IMR-90 (cell line): ENCODE results near the gene SDR39U1. TPM values are rescaled to one million over a fixed set of nuclear protein-coding genes. Genes with fewer than 3 reads are reported as not detected.

ENCODE experiments used
- ATAC-seq: fragments of 200-7000 bp; cut with Tn5 transposase; 2 replicates; pipeline ENCODE4 v1.9.1; 2020; ENCODE audit warnings: low read depth, mild to moderate bottlenecking, moderate library complexity
- BruUV-seq: library from RNA; stranded (reverse); fragments of 400-500 nt; replicated peaks from 2 replicates; lab custom pipeline; 2021; lab: Mats Ljungman, UMichigan
- CTCF ChIA-PET: fragments of 300-600 bp; formaldehyde crosslinking; extraction: SDS; loops from one replicate; lab custom pipeline; 2021; ENCODE audit warnings: antibody characterized with exemption; lab: Yijun Ruan, JAX
- POLR2A ChIA-PET: fragments of 300-600 bp; sonication (Branson Sonifier 250); formaldehyde crosslinking; loops from one replicate; lab custom pipeline; 2022; ENCODE audit warnings: antibody characterized with exemption; ENCODE audit not compliant: unreplicated experiment; lab: Charles Lee
- DNase-seq: peaks from one replicate; pipeline ENCODE4 v3.0.0; 2013
- H2AFZ ChIP-seq: replicated peaks from 2 replicates; pipeline ENCODE3; 2013; ENCODE audit warnings: low read length, mild to moderate bottlenecking; ENCODE audit not compliant: poor library complexity
- H2AK5ac ChIP-seq: 2 replicates; pipeline ENCODE4 v1.6.1; 2013; ENCODE audit warnings: low read depth, low read length, inconsistent platforms
- H2AK9ac ChIP-seq: replicated peaks from 2 replicates; pipeline ENCODE3; 2013; ENCODE audit warnings: mild to moderate bottlenecking, low read depth, low read length, moderate library complexity; ENCODE audit not compliant: poor library complexity
- H2BK120ac ChIP-seq: 2 replicates; pipeline ENCODE4 v1.6.1; 2013; ENCODE audit warnings: low read depth, low read length, inconsistent platforms
- H2BK15ac ChIP-seq: 3 replicates; pipeline ENCODE4 v1.6.1; 2013; ENCODE audit warnings: low read depth, low read length, inconsistent platforms
- H2BK20ac ChIP-seq: 2 replicates; pipeline ENCODE4 v1.6.1; 2013; ENCODE audit warnings: low read depth, mild to moderate bottlenecking, inconsistent platforms, low read length, moderate library complexity
- H2BK5ac ChIP-seq: 2 replicates; pipeline ENCODE4 v1.6.1; 2013; ENCODE audit warnings: mild to moderate bottlenecking, low read depth, low read length, inconsistent platforms; ENCODE audit not compliant: poor library complexity, severe bottlenecking
- H3K14ac ChIP-seq: replicated peaks from 2 replicates; pipeline ENCODE4 v1.6.1; 2013; ENCODE audit warnings: low read depth, low read length, inconsistent platforms
- H3K18ac ChIP-seq: 2 replicates; pipeline ENCODE4 v1.6.1; 2013; ENCODE audit warnings: low read depth, low read length, control low read depth
- H3K23ac ChIP-seq: 2 replicates; pipeline ENCODE4 v1.6.1; 2013; ENCODE audit warnings: low read depth, low read length, inconsistent platforms
- H3K27ac ChIP-seq: 2 replicates; pipeline ENCODE4 v1.5.1; 2013; ENCODE audit warnings: mild to moderate bottlenecking, control low read depth, low read length; ENCODE audit not compliant: insufficient read depth
- H3K27me3 ChIP-seq: 2 replicates; pipeline ENCODE4 v1.6.1; 2013; ENCODE audit warnings: low read length; ENCODE audit not compliant: control insufficient read depth, insufficient read depth
- H3K36me3 ChIP-seq: 2 replicates; pipeline ENCODE4 v1.6.1; 2013; ENCODE audit warnings: low read length, mixed read lengths; ENCODE audit not compliant: control insufficient read depth, insufficient read depth
- H3K4ac ChIP-seq: 2 replicates; pipeline ENCODE4 v1.6.1; 2013; ENCODE audit warnings: low read depth, low read length, inconsistent platforms
- H3K4me1 ChIP-seq: 2 replicates; pipeline ENCODE4 v1.6.1; 2013; ENCODE audit warnings: low read length, mixed read lengths; ENCODE audit not compliant: control insufficient read depth, insufficient read depth
- H3K4me2 ChIP-seq: 2 replicates; pipeline ENCODE4 v1.6.1; 2013; ENCODE audit warnings: low read depth, mild to moderate bottlenecking, control low read depth, low read length, moderate library complexity
- H3K4me3 ChIP-seq: 2 replicates; pipeline ENCODE4 v1.5.1; 2013; ENCODE audit warnings: low read depth, mild to moderate bottlenecking, control low read depth, low read length, moderate library complexity; ENCODE audit not compliant: insufficient read depth
- H3K56ac ChIP-seq: 2 replicates; pipeline ENCODE4 v1.6.1; 2013; ENCODE audit warnings: low read length, inconsistent platforms; ENCODE audit not compliant: insufficient read depth; ENCODE audit errors: extremely low read depth
- H3K79me1 ChIP-seq, 2 experiments: 2 replicates each; pipeline ENCODE4 v1.6.1; 2013; ENCODE audit warnings: low read length in 2 of 2, inconsistent platforms in 1 of 2, low read depth in 1 of 2
- H3K9ac ChIP-seq: 2 replicates; pipeline ENCODE4 v1.6.1; 2013; ENCODE audit warnings: low read depth, low read length, control low read depth
- H3K9me1 ChIP-seq: 2 replicates; pipeline ENCODE4 v1.6.1; 2013; ENCODE audit warnings: low read length, inconsistent platforms; ENCODE audit not compliant: insufficient read depth
- H3K9me3 ChIP-seq: 2 replicates; pipeline ENCODE4 v1.6.1; 2013; ENCODE audit warnings: low read length; ENCODE audit not compliant: control insufficient read depth, insufficient read depth
- H4K20me1 ChIP-seq: 2 replicates; pipeline ENCODE4 v1.6.1; 2013; ENCODE audit warnings: low read length, inconsistent platforms; ENCODE audit not compliant: insufficient read depth
- H4K5ac ChIP-seq: 2 replicates; pipeline ENCODE4 v1.6.1; 2013; ENCODE audit warnings: mild to moderate bottlenecking, low read depth, low read length, control low read depth
- H4K8ac ChIP-seq, 2 experiments: 2 replicates each; pipeline ENCODE4 v1.6.1; 2013; ENCODE audit warnings: low read depth in 2 of 2, low read length in 2 of 2, control low read depth in 1 of 2, inconsistent platforms in 1 of 2
- H4K91ac ChIP-seq: 2 replicates; pipeline ENCODE4 v1.6.1; 2013; ENCODE audit warnings: low read depth, low read length, inconsistent platforms; ENCODE audit not compliant: insufficient read depth
- CEBPB ChIP-seq: IDR thresholded peaks from 2 replicates; pipeline ENCODE4 v1.6.1; 2012; ENCODE audit warnings: low read depth, low read length, improper control_type of control experiment
- CHD1 ChIP-seq: IDR thresholded peaks from 2 replicates; pipeline ENCODE4 v1.6.1; 2012; ENCODE audit warnings: low read depth, low read length, improper control_type of control experiment
- CTCF ChIP-seq: conservative IDR thresholded peaks from 2 replicates; pipeline ENCODE4 v1.5.1; 2012; ENCODE audit warnings: mild to moderate bottlenecking, low read depth, low read length, improper control_type of control experiment
- FOS ChIP-seq: fragments of 150-350 bp; IDR thresholded peaks from 2 replicates; pipeline ENCODE4 v1.6.1; 2016; ENCODE audit warnings: low read depth, low read length
- MAFK ChIP-seq: IDR thresholded peaks from 2 replicates; pipeline ENCODE4 v1.6.1; 2012; ENCODE audit warnings: low read depth, low read length, improper control_type of control experiment
- MAZ ChIP-seq: IDR thresholded peaks from 2 replicates; pipeline ENCODE4 v1.6.1; 2012; ENCODE audit warnings: low read depth, mild to moderate bottlenecking, low read length, improper control_type of control experiment, moderate library complexity, borderline replicate concordance
- MXI1 ChIP-seq: IDR thresholded peaks from 2 replicates; pipeline ENCODE4 v1.6.1; 2012; ENCODE audit warnings: low read depth, mild to moderate bottlenecking, low read length, moderate library complexity, borderline replicate concordance
- NFE2L2 ChIP-seq: fragments of 150-350 bp; IDR thresholded peaks from 2 replicates; pipeline ENCODE4 v1.6.1; 2016; ENCODE audit warnings: low read depth, mild to moderate bottlenecking, low read length
- RCOR1 ChIP-seq: IDR thresholded peaks from 2 replicates; pipeline ENCODE4 v1.6.1; 2012; ENCODE audit warnings: mild to moderate bottlenecking, low read length, improper control_type of control experiment; ENCODE audit not compliant: insufficient replicate concordance
- RFX5 ChIP-seq: IDR thresholded peaks from 2 replicates; pipeline ENCODE4 v1.8.0; 2012; ENCODE audit warnings: low read depth, mild to moderate bottlenecking, low read length, moderate library complexity
- SMC3 ChIP-seq: fragments of 150-350 bp; IDR thresholded peaks from 2 replicates; pipeline ENCODE4 v1.6.1; 2016; ENCODE audit warnings: low read depth, mild to moderate bottlenecking, antibody characterized with exemption, low read length, moderate library complexity
- USF2 ChIP-seq: fragments of 150-350 bp; IDR thresholded peaks from 2 replicates; pipeline ENCODE4 v1.6.1; 2017; ENCODE audit warnings: mild to moderate bottlenecking, antibody characterized with exemption, low read length, low read depth
- WGBS, 2 experiments: methylation state at CpG; one replicate each; pipeline versions ENCODE4 v1.1.5 to v1.1.7; 2013; ENCODE audit warnings: missing lambda C conversion rate in 2 of 2; ENCODE audit not compliant: insufficient read length in 1 of 2; ENCODE audit errors: extremely low coverage in 2 of 2; 5-methylcytosine and 5-hydroxymethylcytosine counted together
- dilution Hi-C: fragments of 300-500 bp; cut with HindIII; formaldehyde crosslinking; loops from one replicate; pipeline ENCODE4 v1.14.3; 2018; ENCODE audit warnings: low sequenced_read_pairs; ENCODE audit not compliant: unreplicated experiment
- in situ Hi-C: fragments of 300-500 bp; cut with MboI; formaldehyde crosslinking; loops from 3 replicates; pipeline ENCODE4 v1.14.3; 2019; ENCODE audit warnings: low sequenced_read_pairs, inconsistent platforms, mixed read lengths
- intact Hi-C: fragments of 100-400 bp; cut with micrococcal nuclease; formaldehyde crosslinking; loops from 2 replicates; pipeline ENCODE4 v1.10.0; 2022
- polyA plus RNA-seq, 3 experiments: library from polyadenylated mRNA; depleted of rRNA; stranded (reverse); fragments of >200 nt; gene quantifications; 2 replicates each; pipeline ENCODE4 v1.2.3, GENCODE V29; 2012; ENCODE audit warnings: low replicate concordance in 1 of 3
- total RNA-seq: library from RNA; depleted of rRNA; stranded (reverse); fragments of >200 nt; gene quantifications from 2 replicates; pipeline ENCODE4 v1.2.3, GENCODE V29; 2012

Gene SDR39U1
- total and polyA plus RNA-seq, 2 of the 4 experiments (the other 2 are of a cell fraction) = 7.5 to 46.3 TPM

GRCh38 chr14:24417832-24418491 is 24.6 kb downstream of the SDR39U1 start:
- no peaks in the 10 kb centered on the region for H3K79me1 ChIP-seq
- H2BK20ac ChIP-seq = no peak overlapping the region
- in situ Hi-C loops = no loop called here
- no TSS peak for BruUV-seq
- ChIA-PET POLR2A (interaction anchor here (1.0 kb wide), 1 partner anchor 51 kb away, joined by 3 read pairs; no protein-coding TSS in a partner anchor), CTCF (interaction anchor here (0.7 to 0.9 kb wide), 2 partner anchors 14 to 47 kb away, joined by 3 to 4 read pairs; no protein-coding TSS in a partner anchor)
- H3K14ac ChIP-seq = no peak overlapping the region
- H4K20me1 ChIP-seq = no peaks in the 10 kb centered on the region
- no peak overlapping the region for H3K27ac ChIP-seq
- no peak overlapping the region for H3K56ac ChIP-seq
- WGBS, 2 experiments = 72% methylated on average over 2 of the region's 6 CpGs; no CpG with 5 or more reads in 1 of the 2 experiments
- H3K36me3 ChIP-seq = peaks cover 15% of the 10 kb centered on the region; the same call in 1 of the 2 replicates
- H3K27me3 ChIP-seq = peaks cover 26% of the 10 kb centered on the region
- H2BK120ac ChIP-seq = no peak overlapping the region
- H2BK5ac ChIP-seq = no peak overlapping the region
- H2BK15ac ChIP-seq = no peak overlapping the region
- H3K4ac ChIP-seq = no peak overlapping the region
- no peak overlapping the region for H3K18ac ChIP-seq
- no peak overlapping the region for H4K5ac ChIP-seq
- dilution Hi-C loops = no loop called here
- H4K91ac ChIP-seq = no peak overlapping the region
- ATAC-seq (no peak), DNase-seq (no peak)
- H4K8ac ChIP-seq = no peak overlapping the region
- H3K4me2 ChIP-seq = no peak overlapping the region
- H3K9me1 ChIP-seq = peaks cover 3% of the 10 kb centered on the region; the same call in 1 of the 2 replicates
- H3K23ac ChIP-seq = no peak overlapping the region
- intact Hi-C loops = no loop called here
- H3K9me3 ChIP-seq = no peaks in the 10 kb centered on the region
- no peak overlapping the region for H2AFZ ChIP-seq
- no peak overlapping the region for H3K9ac ChIP-seq
- no peak overlapping the region for H3K4me3 ChIP-seq
- H2AK9ac ChIP-seq = no peak overlapping the region
- TF ChIP-seq CEBPB = no peak
- no peak for TF ChIP-seq CHD1
- TF ChIP-seq RFX5 = no peak
- TF ChIP-seq MAZ = no peak
- no peak for TF ChIP-seq SMC3
- no peak for TF ChIP-seq MXI1
- TF ChIP-seq USF2 = no peak
- TF ChIP-seq RCOR1 = no peak
- TF ChIP-seq CTCF = no peak
- TF ChIP-seq FOS = no peak
- no peak for TF ChIP-seq MAFK
- TF ChIP-seq NFE2L2 = no peak
- no peaks in the 10 kb centered on the region for H3K4me1 ChIP-seq
- H2AK5ac ChIP-seq = no peak overlapping the region
